Activated CD4-positive, alpha-beta memory T cell treated with anti-CD3 and anti-CD28 coated beads for 36 hours (primary cell): ENCODE results near the gene MYL5. TPM values are rescaled to one million over a fixed set of nuclear protein-coding genes. Genes with fewer than 3 reads are reported as not detected.

ENCODE experiments used
- CTCF ChIA-PET: fragments of 350-600 bp; sonication (Branson Sonifier 250); formaldehyde crosslinking; loops from one replicate; lab custom pipeline; 2021; ENCODE audit warnings: antibody characterized with exemption, inconsistent platforms; lab: Charles Lee
- POLR2A ChIA-PET: fragments of 350-600 bp; sonication (Branson Sonifier 250); formaldehyde crosslinking; loops from one replicate; lab custom pipeline; 2021; ENCODE audit warnings: antibody characterized with exemption; lab: Charles Lee
- DNase-seq: peaks from one replicate; pipeline ENCODE4 v3.0.0-alpha.2; 2020
- H3K27ac Mint-ChIP-seq: one replicate; pipeline ENCODE4 v1.8.0; 2021; ENCODE audit warnings: mixed read lengths
- H3K27me3 Mint-ChIP-seq: one replicate; pipeline ENCODE4 v1.8.0; 2021; ENCODE audit warnings: mixed read lengths
- H3K36me3 Mint-ChIP-seq: one replicate; pipeline ENCODE4 v1.8.0; 2021; ENCODE audit warnings: mixed read lengths
- H3K4me1 Mint-ChIP-seq: one replicate; pipeline ENCODE4 v1.8.0; 2021; ENCODE audit warnings: low read depth, mixed read lengths
- H3K4me3 Mint-ChIP-seq: one replicate; pipeline ENCODE4 v1.8.0; 2021; ENCODE audit warnings: mild to moderate bottlenecking, mixed read lengths
- H3K9me3 Mint-ChIP-seq: one replicate; pipeline ENCODE4 v1.8.0; 2021; ENCODE audit warnings: mixed read lengths
- intact Hi-C: fragments of 100-400 bp; cut with micrococcal nuclease; formaldehyde crosslinking; loops from one replicate; pipeline ENCODE4 v1.15.1; 2023
- total RNA-seq, 2 experiments: library from RNA; stranded (reverse); gene quantifications; one replicate each; pipeline ENCODE4 v1.2.3, GENCODE V29; 2021

MYL5 gene
- total RNA-seq, 2 experiments from 2014 or later, result 12.4 to 13.0 TPM

GRCh38 chr4:712916-713632 is 38.7 kb downstream of the MYL5 start:
- Mint-ChIP-seq H3K9me3 (no peaks in the 10 kb centered on the region), H3K4me3 (no peak overlapping the region), H3K27ac (no peak overlapping the region), H3K4me1 (peaks cover 22% of the 10 kb centered on the region), H3K27me3 (no peaks in the 10 kb centered on the region), H3K36me3 (no peaks in the 10 kb centered on the region)
- CTCF ChIA-PET, result no interaction called here
- intact Hi-C loops, result no loop called here
- POLR2A ChIA-PET, result interaction anchor here (0.8 kb wide), 1 partner anchor 140 kb away, joined by 3 read pairs; no protein-coding TSS in a partner anchor
- no peak for DNase-seq

- ChIA-PET POLR2A (no interaction called here), CTCF (no interaction called here)
- intact Hi-C loops, result no loop called here
- no peak for DNase-seq
- no peak overlapping the region for H3K4me3 Mint-ChIP-seq
- no peak overlapping the region for H3K27ac Mint-ChIP-seq
- H3K27me3 Mint-ChIP-seq, result no peaks in the 10 kb centered on the region
- no peaks in the 10 kb centered on the region for H3K36me3 Mint-ChIP-seq
- no peaks in the 10 kb centered on the region for H3K9me3 Mint-ChIP-seq
- H3K4me1 Mint-ChIP-seq, result peaks cover 17% of the 10 kb centered on the region
Observed at GRCh38 chr4:714087-714486, 39.7 kb downstream of the MYL5 start.

GRCh38 chr4:717601-718320 is 43.4 kb downstream of the MYL5 start:
- Mint-ChIP-seq H3K27me3 (no peaks in the 10 kb centered on the region), H3K27ac (no peak overlapping the region), H3K4me1 (peaks cover 2% of the 10 kb centered on the region), H3K9me3 (no peaks in the 10 kb centered on the region), H3K36me3 (peaks cover 17% of the 10 kb centered on the region), H3K4me3 (no peak overlapping the region)
- no peak for DNase-seq
- intact Hi-C loops, result no loop called here
- ChIA-PET CTCF (no interaction called here), POLR2A (no interaction called here)

- Mint-ChIP-seq H3K9me3 (no peaks in the 10 kb centered on the region), H3K36me3 (peaks cover 23% of the 10 kb centered on the region), H3K27me3 (no peaks in the 10 kb centered on the region), H3K27ac (no peak overlapping the region), H3K4me1 (peaks cover 2% of the 10 kb centered on the region), H3K4me3 (no peak overlapping the region)
- intact Hi-C loops, result no loop called here
- ChIA-PET POLR2A (no interaction called here), CTCF (interaction anchor here (1.4 kb wide), 1 partner anchor 24 kb away, joined by 5 read pairs; no protein-coding TSS in a partner anchor)
- DNase-seq, result no peak
Observed at GRCh38 chr4:718460-718859, 44.1 kb downstream of the MYL5 start.

- Mint-ChIP-seq H3K27me3 (no peaks in the 10 kb centered on the region), H3K36me3 (peaks cover 23% of the 10 kb centered on the region), H3K9me3 (no peaks in the 10 kb centered on the region), H3K4me3 (no peak overlapping the region), H3K27ac (no peak overlapping the region), H3K4me1 (peaks cover 4% of the 10 kb centered on the region)
- CTCF ChIA-PET, result no interaction called here
- intact Hi-C loops, result no loop called here
- POLR2A ChIA-PET, result no interaction called here
- DNase-seq, result no peak
Observed at GRCh38 chr4:720111-720860, 45.9 kb downstream of the MYL5 start.

GRCh38 chr4:721261-722168 is 47.2 kb downstream of the MYL5 start:
- POLR2A ChIA-PET, result no interaction called here
- Mint-ChIP-seq H3K36me3 (peaks cover 23% of the 10 kb centered on the region), H3K4me3 (no peak overlapping the region), H3K27ac (no peak overlapping the region), H3K27me3 (no peaks in the 10 kb centered on the region), H3K9me3 (no peaks in the 10 kb centered on the region), H3K4me1 (peaks cover 6% of the 10 kb centered on the region)
- intact Hi-C loops, result no loop called here
- CTCF ChIA-PET, result no interaction called here
- DNase-seq, result no peak

GRCh38 chr4:722169-722725 is 47.9 kb downstream of the MYL5 start:
- no peak overlapping the region for H3K27ac Mint-ChIP-seq
- ChIA-PET CTCF (no interaction called here), POLR2A (no interaction called here)
- intact Hi-C loops, result no loop called here
- DNase-seq, result no peak
- peaks cover 23% of the 10 kb centered on the region for H3K36me3 Mint-ChIP-seq
- H3K9me3 Mint-ChIP-seq, result no peaks in the 10 kb centered on the region
- no peaks in the 10 kb centered on the region for H3K27me3 Mint-ChIP-seq
- no peak overlapping the region for H3K4me3 Mint-ChIP-seq
- H3K4me1 Mint-ChIP-seq, result peaks cover 9% of the 10 kb centered on the region

- peaks cover 8% of the 10 kb centered on the region for H3K4me1 Mint-ChIP-seq
- ChIA-PET POLR2A (no interaction called here), CTCF (no interaction called here)
- no peaks in the 10 kb centered on the region for H3K27me3 Mint-ChIP-seq
- intact Hi-C loops, result no loop called here
- no peaks in the 10 kb centered on the region for H3K9me3 Mint-ChIP-seq
- peaks cover 23% of the 10 kb centered on the region for H3K36me3 Mint-ChIP-seq
- no peak overlapping the region for H3K4me3 Mint-ChIP-seq
- no peak overlapping the region for H3K27ac Mint-ChIP-seq
- DNase-seq, result no peak
Observed at GRCh38 chr4:722851-723360, 48.6 kb downstream of the MYL5 start.

- Mint-ChIP-seq H3K4me3 (no peak overlapping the region), H3K36me3 (peaks cover 23% of the 10 kb centered on the region), H3K9me3 (no peaks in the 10 kb centered on the region), H3K4me1 (peaks cover 8% of the 10 kb centered on the region), H3K27ac (no peak overlapping the region), H3K27me3 (no peaks in the 10 kb centered on the region)
- POLR2A ChIA-PET, result interaction anchor here (0.5 kb wide), 1 partner anchor 376 kb away, joined by 4 read pairs; no protein-coding TSS in a partner anchor
- no peak for DNase-seq
- intact Hi-C loops, result no loop called here
- CTCF ChIA-PET, result no interaction called here
Observed at GRCh38 chr4:723751-724530, 49.6 kb downstream of the MYL5 start.

- ChIA-PET CTCF (no interaction called here), POLR2A (no interaction called here)
- intact Hi-C loops, result no loop called here
Observed at GRCh38 chr4:725391-726234, 51.3 kb downstream of the MYL5 start.

More at GRCh38 chr4:725391-726234, 51.3 kb downstream of the MYL5 start:
- DNase-seq, result no peak
- Mint-ChIP-seq H3K4me1 (peaks cover 8% of the 10 kb centered on the region), H3K9me3 (no peaks in the 10 kb centered on the region), H3K36me3 (peaks cover 22% of the 10 kb centered on the region), H3K27me3 (no peaks in the 10 kb centered on the region), H3K27ac (no peak overlapping the region), H3K4me3 (no peak overlapping the region)
